Kidney tubule cell (primary cell): Measurements from ENCODE around the gene HNRNPL.

Experiments used
- DNase-seq: peaks from one replicate; pipeline ENCODE4 v3.0.0-alpha.2; 2018; ENCODE audit warnings: low spot score

The HNRNPL gene

GRCh38 chr19:38845374-38846024 lies 4.3 kb downstream of the HNRNPL start:
- DNase-seq: no peak

GRCh38 chr19:38844093-38844686 lies 5.6 kb downstream of the HNRNPL start:
- no peak for DNase-seq

- DNase-seq: no peak
Measured at GRCh38 chr19:38843175-38843758, 6.5 kb downstream of the HNRNPL start.

GRCh38 chr19:38842439-38843174 lies 7.2 kb downstream of the HNRNPL start:
- no peak for DNase-seq

- no peak for DNase-seq
Measured at GRCh38 chr19:38841787-38842438, 7.9 kb downstream of the HNRNPL start.

- DNase-seq: no peak
Measured at GRCh38 chr19:38841180-38841766, 8.5 kb downstream of the HNRNPL start.

- no peak for DNase-seq
Measured at GRCh38 chr19:38840583-38840968, 9.2 kb downstream of the HNRNPL start.

- DNase-seq: no peak
Measured at GRCh38 chr19:38839816-38840582, 9.8 kb downstream of the HNRNPL start.

GRCh38 chr19:38838986-38839761 lies 10.6 kb downstream of the HNRNPL start:
- no peak for DNase-seq

GRCh38 chr19:38838208-38838985 lies 11.4 kb downstream of the HNRNPL start:
- peak; percentile 91 for DNase-seq

- peak; percentile 48 for DNase-seq
Measured at GRCh38 chr19:38837656-38838121, 12.1 kb downstream of the HNRNPL start.

GRCh38 chr19:38836983-38837626 lies 12.7 kb downstream of the HNRNPL start:
- DNase-seq: no peak

- DNase-seq: no peak
Measured at GRCh38 chr19:38836159-38836982, 13.4 kb downstream of the HNRNPL start.

GRCh38 chr19:38834590-38834989 lies 15.2 kb downstream of the HNRNPL start:
- DNase-seq: no peak

GRCh38 chr19:38834104-38834490 lies 15.7 kb downstream of the HNRNPL start:
- no peak for DNase-seq

GRCh38 chr19:38833092-38833425 lies 16.7 kb downstream of the HNRNPL start:
- DNase-seq: no peak

- peak; percentile 99 for DNase-seq
Measured at GRCh38 chr19:38831142-38831605, 18.6 kb downstream of the HNRNPL start.
